Adrenal gland (tissue), 12 donors: ENCODE results near the gene PRRG3. TPM values are rescaled to one million over a fixed set of nuclear protein-coding genes. Genes with fewer than 3 reads are reported as not detected.

Source experiments
- DNase-seq, 7 donors: peaks; one replicate each; pipeline ENCODE4 v3.0.0-alpha.2; 2019 to 2020
- H3K27ac ChIP-seq, 5 donors: fragments of 200-600 bp; sonication (generic) in 4 of 5; 1 replicate in 3 of 5; 2 replicates in 2 of 5; pipeline versions ENCODE4 v1.5.1 to v1.8.0; 2016 to 2020; ENCODE audit warnings: mild to moderate bottlenecking in 1 of 5
- H3K27me3 ChIP-seq: fragments of 200-600 bp; 2 replicates; pipeline ENCODE4 v1.8.0; 2021
- H3K36me3 ChIP-seq, 2 donors: fragments of 200-600 bp; replicated peaks in 1 of 2; 1 replicate in 1 of 2; 2 replicates in 1 of 2; pipeline versions ENCODE4 v1.5.1 to v1.8.0; 2018 to 2022
- H3K4me1 ChIP-seq, 2 donors: fragments of 200-600 bp; replicated peaks in 1 of 2; 1 replicate in 1 of 2; 2 replicates in 1 of 2; pipeline versions ENCODE4 v1.5.1 to v1.8.0; 2018 to 2021
- H3K4me3 ChIP-seq, 4 donors: fragments of 200-600 bp; sonication (generic) in 3 of 4; one replicate each; pipeline ENCODE4 v1.5.1; 2016 to 2018
- H3K9me3 ChIP-seq, 3 donors: fragments of 200-600 bp; sonication (generic) in 1 of 3; replicated peaks in 1 of 3; 1 replicate in 2 of 3; 2 replicates in 1 of 3; pipeline versions ENCODE4 v1.5.1 to v1.8.0; 2016 to 2021
- POLR2A ChIP-seq, 2 donors: fragments of 450-650 bp; IDR thresholded peaks; one replicate each; pipeline ENCODE4 v1.6.1; 2017; ENCODE audit warnings: antibody characterized with exemption in 2 of 2, mild to moderate bottlenecking in 2 of 2, moderate library complexity in 1 of 2
- WGBS, 4 donors: extraction: QIAGEN DNeasy Blood & Tissue Kit in 2 of 4; methylation state at CpG; one replicate each; pipeline versions ENCODE4 v1.1.5 to v1.1.7; 2013 to 2017; 5-methylcytosine and 5-hydroxymethylcytosine counted together
- intact Hi-C, 2 donors: fragments of 100-400 bp; cut with DNase I; formaldehyde crosslinking; loops; one replicate each; pipeline versions ENCODE4 v1.14.1 to v1.15.0; 2022 to 2023
- polyA plus RNA-seq, 3 donors: library from polyadenylated mRNA; stranded (reverse); fragments of 200-250 nt in 2 of 3; fragments of 350-450 nt in 1 of 3; fragmentation: Illumina TruSeq in 1 of 3; extraction: RNeasy Lipid Tissue Mini Kit (QIAGEN cat#74804) in 1 of 3; gene quantifications; one replicate each; pipeline ENCODE4 v1.2.3, GENCODE V29; 2013 to 2014
- total RNA-seq, 9 donors: library from RNA; depleted of rRNA in 4 of 9; stranded (reverse); fragments of >200 nt in 4 of 9; fragments of 120-200 nt in 1 of 9; fragmentation: NEBNext Ultra II Directional in 1 of 9; extraction: Animal tissue kit (Norgen Biotek cat#: 25700) in 1 of 9; gene quantifications; one replicate each; pipeline versions ENCODE4 v1.1.0 to v1.2.4, GENCODE V29; 2013 to 2023
- TF ChIP-seq, protein P1 (sequence below), 6 experiments: fragments of 450-650 bp in 4 of 6; fragments of 200-600 bp in 2 of 6; sonication (generic) in 1 of 6; IDR thresholded peaks; 1 replicate in 5 of 6; 2 replicates in 1 of 6; pipeline versions ENCODE4 v1.5.1 to v1.8.0; 2016 to 2021; ENCODE audit warnings: antibody characterized with exemption in 6 of 6, mild to moderate bottlenecking in 2 of 6, moderate library complexity in 1 of 6
- donor health status: healthy with polysubstance abuse.
- donor health status: Bipolar disorder and iron deficiency.
- donor health status: DM: yes; HTN: yes; CAD: no.
- donor health status: DM: no; HTN: no; CAD: no.
- donor health status: DM: no; HTN: no; CAD: no.
- donor health status: DM: yes; HTN: yes; CAD: no.

Gene PRRG3
- total and polyA plus RNA-seq, 12 donors = under 0.01 to 8.7 (median 0.26) TPM; not detected in 1

DNA sequence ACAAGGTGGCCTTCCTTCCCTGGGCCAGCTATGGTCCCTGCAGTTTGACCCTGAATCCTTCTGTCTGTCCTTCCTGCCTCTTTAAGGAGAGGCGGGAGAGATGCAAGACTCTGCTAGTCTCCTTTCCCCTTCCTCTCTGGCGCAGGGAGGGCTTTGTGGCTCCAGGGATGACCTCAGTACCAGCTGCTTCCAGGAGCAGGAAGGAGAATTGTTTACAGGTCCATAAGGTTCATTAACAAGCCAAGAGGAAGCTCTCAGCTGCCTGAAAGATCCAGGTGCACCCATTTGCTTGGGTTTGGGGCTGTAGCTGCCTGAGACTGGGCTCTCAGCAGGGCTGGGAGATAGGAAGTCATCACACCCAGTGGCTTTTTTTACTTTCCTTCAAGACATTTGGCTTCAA lies 16.5 kb downstream of the PRRG3 start:
- 38 to 45% (median 42%) methylated on average over 2 of the region's 2 CpGs; no CpG with 5 or more reads in 1 of the 4 donors for WGBS, 4 donors
- peaks cover 2% of the 10 kb centered on the region for H3K27me3 ChIP-seq
- no peak for DNase-seq

DNA sequence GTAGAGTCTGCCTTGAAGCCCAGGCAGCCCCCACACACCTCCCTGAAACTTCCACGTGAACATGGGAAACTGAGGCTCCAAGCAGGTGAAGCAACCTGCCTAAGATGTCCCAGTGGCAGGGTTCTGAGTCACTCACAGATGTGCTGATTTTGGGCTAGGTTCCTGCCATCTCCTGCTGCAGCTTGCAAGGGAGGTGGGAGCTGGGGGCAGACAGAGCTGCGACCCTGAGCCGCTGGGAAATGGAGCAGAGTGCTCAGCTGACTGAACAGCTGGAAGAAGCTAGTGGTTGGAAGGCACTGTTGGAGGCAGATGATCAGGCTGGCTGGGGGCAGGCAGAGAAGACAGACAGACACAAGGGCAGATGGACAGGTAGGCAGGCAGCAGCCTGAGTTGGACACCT lies 17.0 kb downstream of the PRRG3 start:
- Histone ChIP-seq H3K27me3 (peaks cover 2% of the 10 kb centered on the region), H3K27ac (no peak overlapping the region), H3K4me3 (no peak overlapping the region), H3K9me3 (no peaks in the 10 kb centered on the region), H3K36me3 (no peaks in the 10 kb centered on the region), H3K4me1 (no peaks in the 10 kb centered on the region)
- no peak for DNase-seq
- TF ChIP-seq POLR2A (IDR thresholded peaks at IDR 0.05) = no peak
- TF ChIP-seq, protein P1, sequence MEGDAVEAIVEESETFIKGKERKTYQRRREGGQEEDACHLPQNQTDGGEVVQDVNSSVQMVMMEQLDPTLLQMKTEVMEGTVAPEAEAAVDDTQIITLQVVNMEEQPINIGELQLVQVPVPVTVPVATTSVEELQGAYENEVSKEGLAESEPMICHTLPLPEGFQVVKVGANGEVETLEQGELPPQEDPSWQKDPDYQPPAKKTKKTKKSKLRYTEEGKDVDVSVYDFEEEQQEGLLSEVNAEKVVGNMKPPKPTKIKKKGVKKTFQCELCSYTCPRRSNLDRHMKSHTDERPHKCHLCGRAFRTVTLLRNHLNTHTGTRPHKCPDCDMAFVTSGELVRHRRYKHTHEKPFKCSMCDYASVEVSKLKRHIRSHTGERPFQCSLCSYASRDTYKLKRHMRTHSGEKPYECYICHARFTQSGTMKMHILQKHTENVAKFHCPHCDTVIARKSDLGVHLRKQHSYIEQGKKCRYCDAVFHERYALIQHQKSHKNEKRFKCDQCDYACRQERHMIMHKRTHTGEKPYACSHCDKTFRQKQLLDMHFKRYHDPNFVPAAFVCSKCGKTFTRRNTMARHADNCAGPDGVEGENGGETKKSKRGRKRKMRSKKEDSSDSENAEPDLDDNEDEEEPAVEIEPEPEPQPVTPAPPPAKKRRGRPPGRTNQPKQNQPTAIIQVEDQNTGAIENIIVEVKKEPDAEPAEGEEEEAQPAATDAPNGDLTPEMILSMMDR (IDR thresholded peaks at IDR 0.05) = no peak
- 34 to 70% (median 49%) methylated on average over 3 of the region's 3 CpGs for WGBS, 4 donors
- intact Hi-C loops = no loop called here

More for the DNA sequence above, 16.5 kb downstream of the PRRG3 start:
- intact Hi-C loops = no loop called here
- H3K27ac ChIP-seq = no peak overlapping the region
- H3K4me1 ChIP-seq = no peaks in the 10 kb centered on the region
- TF ChIP-seq, protein P1 (IDR thresholded peaks at IDR 0.05) = no peak
- no peak for TF ChIP-seq POLR2A (IDR thresholded peaks at IDR 0.05)
- no peaks in the 10 kb centered on the region for H3K9me3 ChIP-seq
- no peak overlapping the region for H3K4me3 ChIP-seq
- H3K36me3 ChIP-seq = no peaks in the 10 kb centered on the region

DNA sequence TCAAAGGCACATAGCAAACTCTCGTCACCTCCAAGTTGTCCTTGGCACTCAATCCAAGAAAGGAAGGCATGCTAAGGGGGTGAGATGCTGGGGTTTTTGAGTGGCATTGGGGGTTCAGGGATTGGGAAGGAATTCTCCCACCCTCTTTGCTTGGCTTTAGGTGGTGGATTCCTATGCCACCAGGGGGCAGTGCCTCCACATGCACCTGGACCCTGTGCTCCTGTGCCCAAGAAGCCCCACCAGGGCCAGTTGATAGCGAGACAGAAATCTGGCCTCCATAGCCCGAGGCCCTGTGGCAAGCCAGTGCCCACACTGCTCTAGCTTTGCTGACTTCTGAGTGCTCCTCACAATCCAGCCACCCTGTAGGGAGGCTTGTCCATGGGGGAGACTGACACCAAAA lies 18.6 kb downstream of the PRRG3 start:
- Histone ChIP-seq H3K27ac (no peak overlapping the region), H3K27me3 (peaks cover 2% of the 10 kb centered on the region), H3K9me3 (no peaks in the 10 kb centered on the region), H3K4me3 (no peak overlapping the region), H3K4me1 (no peaks in the 10 kb centered on the region), H3K36me3 (no peaks in the 10 kb centered on the region)
- TF ChIP-seq, protein P1 (IDR thresholded peaks at IDR 0.05) = peak in 5 of 6 experiments; percentile 13 to 39 (median 24)
- no peak for TF ChIP-seq POLR2A (IDR thresholded peaks at IDR 0.05)
- DNase-seq = peak in 2 of 7 donors; percentile 17 to 18
- intact Hi-C loops = no loop called here
- 45 to 59% (median 57%) methylated on average over 1 to 3 of the region's 3 CpGs for WGBS, 4 donors

DNA sequence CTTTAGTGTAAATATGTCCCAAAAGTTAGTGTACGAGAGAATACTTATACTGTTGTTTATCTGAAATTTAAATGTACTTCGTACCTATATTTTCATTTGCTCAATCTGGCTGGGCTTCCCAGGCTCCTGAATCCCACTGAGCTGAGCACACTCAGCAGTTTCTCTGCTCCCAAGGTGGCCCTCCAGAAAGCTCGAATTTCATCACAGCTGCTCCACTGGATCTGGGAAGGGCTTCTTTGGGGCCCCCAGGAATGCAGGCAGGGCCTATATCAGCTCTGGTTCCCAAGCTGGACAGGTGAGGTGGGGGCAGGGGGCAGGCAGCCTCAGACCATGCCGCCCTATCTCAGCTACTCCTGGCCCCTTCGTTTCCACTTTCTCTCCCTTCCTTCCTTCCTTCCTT lies 19.1 kb downstream of the PRRG3 start:
- no peak for DNase-seq
- intact Hi-C loops = no loop called here

More for the DNA sequence above, 19.1 kb downstream of the PRRG3 start:
- Histone ChIP-seq H3K27ac (no peak overlapping the region), H3K27me3 (peaks cover 2% of the 10 kb centered on the region), H3K9me3 (no peaks in the 10 kb centered on the region), H3K4me3 (no peak overlapping the region), H3K4me1 (no peaks in the 10 kb centered on the region), H3K36me3 (no peaks in the 10 kb centered on the region)
- no peak for TF ChIP-seq POLR2A (IDR thresholded peaks at IDR 0.05)
- TF ChIP-seq, protein P1 (IDR thresholded peaks at IDR 0.05) = no peak
- WGBS, 4 donors = 52 to 64% (median 57%) methylated on average over 5 of the region's 5 CpGs
